ENCODE data around the gene ACTN1. TPM values are rescaled to one million over a fixed set of nuclear protein-coding genes. Genes with fewer than 3 reads are reported as not detected.

ACTN1 gene
- polyA plus RNA-seq, 1 of the 3 experiments (the other 2 are of a cell fraction), result 319 TPM

GRCh38 chr14:69027242-69027913 is 48.3 kb upstream of the ACTN1 start:
- H3K9ac ChIP-seq, result no peak overlapping the region
- no peaks in the 10 kb centered on the region for H3K27me3 ChIP-seq (ENCODE audit: insufficient read depth)
- no peaks in the 10 kb centered on the region for H3K79me2 ChIP-seq (ENCODE audit: insufficient read depth)
- H3F3A ChIP-seq (replicated peaks; ENCODE audit: insufficient read depth), result peaks cover 6% of the 10 kb centered on the region
- H3K9me3 ChIP-seq, result no peaks in the 10 kb centered on the region
- H3K4me1 ChIP-seq (ENCODE audit: control insufficient read depth in 1 of 2, insufficient read depth in 2 of 2, low read depth in 1 of 2, low read length in 1 of 2), result no peaks in the 10 kb centered on the region
- H3K9me2 ChIP-seq, result no peaks in the 10 kb centered on the region
- TF ChIP-seq CHD2 (IDR thresholded peaks at IDR 0.05; ENCODE audit: low read length, partially characterized antibody), result no peak
- TF ChIP-seq YY1 (IDR thresholded peaks at IDR 0.05; ENCODE audit: low read depth), result no peak
- TF ChIP-seq SMC3 (IDR thresholded peaks at IDR 0.05; ENCODE audit: low read depth, low read length), result no peak
- TF ChIP-seq, protein P1, sequence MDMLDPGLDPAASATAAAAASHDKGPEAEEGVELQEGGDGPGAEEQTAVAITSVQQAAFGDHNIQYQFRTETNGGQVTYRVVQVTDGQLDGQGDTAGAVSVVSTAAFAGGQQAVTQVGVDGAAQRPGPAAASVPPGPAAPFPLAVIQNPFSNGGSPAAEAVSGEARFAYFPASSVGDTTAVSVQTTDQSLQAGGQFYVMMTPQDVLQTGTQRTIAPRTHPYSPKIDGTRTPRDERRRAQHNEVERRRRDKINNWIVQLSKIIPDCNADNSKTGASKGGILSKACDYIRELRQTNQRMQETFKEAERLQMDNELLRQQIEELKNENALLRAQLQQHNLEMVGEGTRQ (IDR thresholded peaks at IDR 0.05; ENCODE audit: borderline replicate concordance, low read depth, low read length), result no peak
- no peak for TF ChIP-seq RAD21 (IDR thresholded peaks at IDR 0.05; ENCODE audit: low read length)
- TF ChIP-seq MXI1 (IDR thresholded peaks at IDR 0.05; ENCODE audit: low read depth, low read length), result no peak
- TF ChIP-seq ELF1 (IDR thresholded peaks at IDR 0.05), result no peak
- TF ChIP-seq REST (IDR thresholded peaks at IDR 0.05; ENCODE audit: low read depth, low read length), result no peak
- no peak for TF ChIP-seq ZBTB33 (IDR thresholded peaks at IDR 0.05; ENCODE audit: borderline replicate concordance, low read depth)
- TF ChIP-seq SIN3A (IDR thresholded peaks at IDR 0.05; ENCODE audit: borderline replicate concordance, low read depth, low read length), result no peak
- no peak for TF ChIP-seq FOXJ3 (CRISPR knock-in tag; IDR thresholded peaks at IDR 0.05)
- TF ChIP-seq FOSL2 (IDR thresholded peaks at IDR 0.05; ENCODE audit: borderline replicate concordance, low read depth), result no peak
- no peak for TF ChIP-seq RXRA (IDR thresholded peaks at IDR 0.05; ENCODE audit: borderline replicate concordance, low read depth)
- TF ChIP-seq, protein P2, sequence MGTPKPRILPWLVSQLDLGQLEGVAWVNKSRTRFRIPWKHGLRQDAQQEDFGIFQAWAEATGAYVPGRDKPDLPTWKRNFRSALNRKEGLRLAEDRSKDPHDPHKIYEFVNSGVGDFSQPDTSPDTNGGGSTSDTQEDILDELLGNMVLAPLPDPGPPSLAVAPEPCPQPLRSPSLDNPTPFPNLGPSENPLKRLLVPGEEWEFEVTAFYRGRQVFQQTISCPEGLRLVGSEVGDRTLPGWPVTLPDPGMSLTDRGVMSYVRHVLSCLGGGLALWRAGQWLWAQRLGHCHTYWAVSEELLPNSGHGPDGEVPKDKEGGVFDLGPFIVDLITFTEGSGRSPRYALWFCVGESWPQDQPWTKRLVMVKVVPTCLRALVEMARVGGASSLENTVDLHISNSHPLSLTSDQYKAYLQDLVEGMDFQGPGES (IDR thresholded peaks at IDR 0.05; ENCODE audit: low read depth, low read length), result no peak
- TF ChIP-seq CTCF (IDR thresholded peaks at IDR 0.05), result no peak
- no peak for TF ChIP-seq TEAD4 (IDR thresholded peaks at IDR 0.05; ENCODE audit: borderline replicate concordance, insufficient read depth)
- TF ChIP-seq, protein P3, sequence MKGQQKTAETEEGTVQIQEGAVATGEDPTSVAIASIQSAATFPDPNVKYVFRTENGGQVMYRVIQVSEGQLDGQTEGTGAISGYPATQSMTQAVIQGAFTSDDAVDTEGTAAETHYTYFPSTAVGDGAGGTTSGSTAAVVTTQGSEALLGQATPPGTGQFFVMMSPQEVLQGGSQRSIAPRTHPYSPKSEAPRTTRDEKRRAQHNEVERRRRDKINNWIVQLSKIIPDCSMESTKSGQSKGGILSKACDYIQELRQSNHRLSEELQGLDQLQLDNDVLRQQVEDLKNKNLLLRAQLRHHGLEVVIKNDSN (IDR thresholded peaks at IDR 0.05; ENCODE audit: borderline replicate concordance, low read depth), result no peak
- no peak overlapping the region for H3K4me2 ChIP-seq
- H4K20me1 ChIP-seq (ENCODE audit: insufficient read depth), result no peaks in the 10 kb centered on the region
- H3K36me3 ChIP-seq (replicated peaks in 1 of 2; ENCODE audit: control insufficient read depth in 1 of 2, insufficient read depth in 2 of 2, low read length in 1 of 2), result no peaks in the 10 kb centered on the region
- no peak overlapping the region for H3K4me3 ChIP-seq (ENCODE audit: low read depth in 2 of 2, low read length in 1 of 2)
- H3K27ac ChIP-seq (ENCODE audit: low read depth in 2 of 2, low read length in 1 of 2), result no peak overlapping the region
- H2AFZ ChIP-seq (ENCODE audit: low read depth), result no peak overlapping the region
- no peak for DNase-seq
- POLR2A ChIA-PET, result interaction anchor here (1.0 kb wide), 1 partner anchor 11 kb away, joined by 3 read pairs; no protein-coding TSS in a partner anchor
- CTCF ChIA-PET, result interaction anchor here (0.9 to 1.0 kb wide), 4 partner anchors 15 to 80 kb away, joined by 3 to 4 read pairs (median 3); no protein-coding TSS in a partner anchor
- 43% methylated on average over 1 of the region's 1 CpG for WGBS (ENCODE audit: low lambda C conversion rate)
